Measurements from ENCODE around the gene FER1L5. TPM values are rescaled to one million over a fixed set of nuclear protein-coding genes. Genes with fewer than 3 reads are reported as not detected.

The FER1L5 gene
- total RNA-seq, 1 experiment from 2014 or later: 0.09 TPM

DNA sequence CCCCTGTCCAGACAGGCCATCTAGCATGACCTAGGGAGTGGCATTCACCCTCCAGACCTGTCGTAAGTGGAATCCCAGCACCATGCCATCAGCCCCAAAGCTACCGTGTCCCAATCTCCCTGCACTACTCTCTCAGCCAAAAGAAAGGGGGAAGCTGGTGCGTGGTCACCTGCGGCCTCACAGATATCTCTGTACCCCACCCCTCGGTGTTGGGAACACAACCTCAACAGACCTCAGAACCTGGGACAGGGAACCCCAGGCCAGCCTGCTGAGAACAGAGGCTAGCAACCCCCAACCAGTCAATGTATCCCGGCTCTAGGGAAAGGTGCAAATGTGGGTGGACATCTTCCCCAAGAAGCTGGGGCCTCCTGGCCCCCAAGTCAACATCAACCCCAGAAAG lies 59.1 kb downstream of the FER1L5 start:
- Histone ChIP-seq H3K4me2 (no peak overlapping the region), H3K4me3 (no peak overlapping the region), H3K9me3 (ENCODE audit: insufficient read depth, low read depth) (no peaks in the 10 kb centered on the region), H3F3A (ENCODE audit: insufficient read depth, low read depth) (no peaks in the 10 kb centered on the region), H4K20me1 (ENCODE audit: insufficient read depth) (no peaks in the 10 kb centered on the region), H3K27ac (no peak overlapping the region), H3K36me3 (ENCODE audit: low read depth) (0 out of 2 replicates have a peak, but pooled peaks cover 10% of the 10 kb centered on the region), H3K4me1 (replicated peaks; ENCODE audit: insufficient read depth) (no peaks in the 10 kb centered on the region), H2AFZ (no peak overlapping the region), H3K79me2 (ENCODE audit: low read depth) (no peaks in the 10 kb centered on the region), H3K27me3 (ENCODE audit: insufficient read depth, low read depth) (no peaks in the 10 kb centered on the region), H3K9me2 (ENCODE audit: insufficient read depth) (no peaks in the 10 kb centered on the region)
- ChIA-PET CTCF (no interaction called here), POLR2A (ENCODE audit: unreplicated experiment) (no interaction called here)
- intact Hi-C loops (cut with micrococcal nuclease; ENCODE audit: unreplicated experiment): no loop called here
- no peak for DNase-seq
- no TSS peak for BruUV-seq (replicated peaks)
- TF ChIP-seq, protein P1, sequence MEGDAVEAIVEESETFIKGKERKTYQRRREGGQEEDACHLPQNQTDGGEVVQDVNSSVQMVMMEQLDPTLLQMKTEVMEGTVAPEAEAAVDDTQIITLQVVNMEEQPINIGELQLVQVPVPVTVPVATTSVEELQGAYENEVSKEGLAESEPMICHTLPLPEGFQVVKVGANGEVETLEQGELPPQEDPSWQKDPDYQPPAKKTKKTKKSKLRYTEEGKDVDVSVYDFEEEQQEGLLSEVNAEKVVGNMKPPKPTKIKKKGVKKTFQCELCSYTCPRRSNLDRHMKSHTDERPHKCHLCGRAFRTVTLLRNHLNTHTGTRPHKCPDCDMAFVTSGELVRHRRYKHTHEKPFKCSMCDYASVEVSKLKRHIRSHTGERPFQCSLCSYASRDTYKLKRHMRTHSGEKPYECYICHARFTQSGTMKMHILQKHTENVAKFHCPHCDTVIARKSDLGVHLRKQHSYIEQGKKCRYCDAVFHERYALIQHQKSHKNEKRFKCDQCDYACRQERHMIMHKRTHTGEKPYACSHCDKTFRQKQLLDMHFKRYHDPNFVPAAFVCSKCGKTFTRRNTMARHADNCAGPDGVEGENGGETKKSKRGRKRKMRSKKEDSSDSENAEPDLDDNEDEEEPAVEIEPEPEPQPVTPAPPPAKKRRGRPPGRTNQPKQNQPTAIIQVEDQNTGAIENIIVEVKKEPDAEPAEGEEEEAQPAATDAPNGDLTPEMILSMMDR (conservative IDR thresholded peaks at IDR 0.05): no peak
- TF ChIP-seq EZH2 (IDR thresholded peaks at IDR 0.05; ENCODE audit: low read depth): no peak

GRCh38 chr2:96702098-96702785 lies 59.7 kb downstream of the FER1L5 start:
- Histone ChIP-seq H3K27ac (no peak overlapping the region), H3K79me2 (ENCODE audit: low read depth) (no peaks in the 10 kb centered on the region), H3K27me3 (ENCODE audit: insufficient read depth, low read depth) (no peaks in the 10 kb centered on the region), H4K20me1 (ENCODE audit: insufficient read depth) (no peaks in the 10 kb centered on the region), H3F3A (ENCODE audit: insufficient read depth, low read depth) (no peaks in the 10 kb centered on the region), H3K4me2 (no peak overlapping the region), H3K4me1 (replicated peaks; ENCODE audit: insufficient read depth) (no peaks in the 10 kb centered on the region), H3K36me3 (ENCODE audit: low read depth) (0 out of 2 replicates have a peak, but pooled peaks cover 16% of the 10 kb centered on the region), H3K9me2 (ENCODE audit: insufficient read depth) (no peaks in the 10 kb centered on the region), H3K4me3 (no peak overlapping the region), H3K9me3 (ENCODE audit: insufficient read depth, low read depth) (no peaks in the 10 kb centered on the region), H2AFZ (no peak overlapping the region)
- TF ChIP-seq, protein P1 (conservative IDR thresholded peaks at IDR 0.05): no peak
- no peak for TF ChIP-seq EZH2 (IDR thresholded peaks at IDR 0.05; ENCODE audit: low read depth)
- ChIA-PET CTCF (no interaction called here), POLR2A (ENCODE audit: unreplicated experiment) (no interaction called here)
- BruUV-seq (replicated peaks): no TSS peak
- intact Hi-C loops (cut with micrococcal nuclease; ENCODE audit: unreplicated experiment): no loop called here
- no peak for DNase-seq

GRCh38 chr2:96703021-96703751 lies 60.6 kb downstream of the FER1L5 start:
- DNase-seq: no peak
- Histone ChIP-seq H3K4me1 (replicated peaks; ENCODE audit: insufficient read depth) (no peaks in the 10 kb centered on the region), H3K36me3 (ENCODE audit: low read depth) (peaks cover 23% of the 10 kb centered on the region), H3K9me2 (ENCODE audit: insufficient read depth) (no peaks in the 10 kb centered on the region), H4K20me1 (ENCODE audit: insufficient read depth) (no peaks in the 10 kb centered on the region), H3K4me3 (no peak overlapping the region), H3K27ac (no peak overlapping the region), H2AFZ (no peak overlapping the region), H3K27me3 (ENCODE audit: insufficient read depth, low read depth) (no peaks in the 10 kb centered on the region), H3F3A (ENCODE audit: insufficient read depth, low read depth) (no peaks in the 10 kb centered on the region), H3K4me2 (no peak overlapping the region), H3K9me3 (ENCODE audit: insufficient read depth, low read depth) (no peaks in the 10 kb centered on the region), H3K79me2 (ENCODE audit: low read depth) (no peaks in the 10 kb centered on the region)
- no peak for TF ChIP-seq EZH2 (IDR thresholded peaks at IDR 0.05; ENCODE audit: low read depth)
- BruUV-seq (replicated peaks): no TSS peak
- intact Hi-C loops (cut with micrococcal nuclease; ENCODE audit: unreplicated experiment): no loop called here
- ChIA-PET POLR2A (ENCODE audit: unreplicated experiment) (no interaction called here), CTCF (no interaction called here)

Data from PC-9 (cell line).